ENCODE measurements around the gene GEN1.

The GEN1 gene

DNA sequence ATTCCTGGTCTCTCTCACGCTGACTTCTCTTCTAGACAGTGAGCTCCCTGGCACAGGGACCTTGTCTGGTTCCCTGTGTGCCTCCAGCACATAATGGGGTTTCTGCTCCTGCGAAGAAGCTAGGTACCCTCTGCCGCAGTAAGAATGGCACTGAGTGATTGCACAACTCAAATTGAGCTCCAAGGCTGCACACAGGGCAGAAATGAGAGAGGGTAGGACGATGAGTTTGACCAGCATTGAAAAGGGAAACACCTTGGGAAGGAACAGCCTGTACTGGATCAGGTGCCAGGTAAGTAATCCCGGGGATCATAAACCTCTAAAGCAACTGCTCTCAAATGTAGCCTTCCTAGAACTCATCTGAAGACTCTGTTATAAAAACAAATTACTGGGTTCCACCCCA is 41.4 kb downstream of the GEN1 start:
- no peak for DNase-seq (ENCODE audit: low read depth in 2 of 2, low spot score in 1 of 2)

GRCh38 chr2:17798338-17798737 is 44.4 kb downstream of the GEN1 start:
- DNase-seq (ENCODE audit: low read depth in 2 of 2, low spot score in 1 of 2) = no peak

GRCh38 chr2:17799301-17800120 is 45.6 kb downstream of the GEN1 start:
- DNase-seq (ENCODE audit: low read depth in 2 of 2, low spot score in 1 of 2) = no peak

- DNase-seq (ENCODE audit: low read depth in 2 of 2, low spot score in 1 of 2) = no peak
Measured at GRCh38 chr2:17800219-17800618, 46.3 kb downstream of the GEN1 start.

GRCh38 chr2:17800693-17801458 is 46.9 kb downstream of the GEN1 start:
- no peak for DNase-seq (ENCODE audit: low read depth in 2 of 2, low spot score in 1 of 2)

DNA sequence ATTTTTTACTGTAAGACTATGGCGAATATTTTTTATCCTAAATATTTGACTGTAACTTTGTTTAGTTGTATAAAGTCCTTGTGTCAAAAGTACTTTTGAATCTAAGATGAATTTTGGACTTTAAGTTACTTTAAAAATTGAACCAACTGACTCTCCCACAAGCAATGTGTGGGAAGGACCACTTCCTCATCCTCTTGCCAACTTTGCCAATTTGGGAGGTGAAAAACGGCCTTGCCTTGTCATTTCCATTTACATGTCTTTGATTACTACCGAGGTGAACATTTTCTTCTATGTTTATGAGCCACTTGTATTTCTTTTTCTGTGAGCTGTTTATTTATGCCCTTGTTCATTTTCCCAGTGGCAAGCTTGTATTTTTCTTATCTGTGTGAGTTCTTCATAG is 49.6 kb downstream of the GEN1 start:
- no peak for DNase-seq (ENCODE audit: low read depth in 2 of 2, low spot score in 1 of 2)

DNA sequence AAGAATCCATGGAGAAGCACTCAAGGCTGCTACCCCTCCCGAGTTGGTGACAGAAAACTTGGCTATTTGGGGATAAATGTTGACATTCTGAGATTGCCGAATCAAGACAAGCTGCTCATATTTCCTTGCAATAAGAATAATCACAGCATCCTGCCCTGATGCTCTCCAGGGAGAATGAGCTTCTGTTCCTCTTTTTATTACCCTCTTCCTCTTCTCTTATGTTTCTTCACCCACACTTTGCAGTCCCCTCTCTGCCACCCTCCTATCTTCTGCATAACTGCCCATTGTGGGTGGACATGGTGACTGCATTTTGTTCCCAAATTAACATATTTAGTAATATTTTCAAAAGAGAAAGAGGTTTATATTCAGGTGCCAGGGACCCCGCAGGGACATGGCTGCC is 50.4 kb downstream of the GEN1 start:
- DNase-seq (ENCODE audit: low read depth in 2 of 2, low spot score in 1 of 2) = no peak

- DNase-seq (ENCODE audit: low read depth in 2 of 2, low spot score in 1 of 2) = no peak
Measured at GRCh38 chr2:17805166-17805565, 51.2 kb downstream of the GEN1 start.

DNA sequence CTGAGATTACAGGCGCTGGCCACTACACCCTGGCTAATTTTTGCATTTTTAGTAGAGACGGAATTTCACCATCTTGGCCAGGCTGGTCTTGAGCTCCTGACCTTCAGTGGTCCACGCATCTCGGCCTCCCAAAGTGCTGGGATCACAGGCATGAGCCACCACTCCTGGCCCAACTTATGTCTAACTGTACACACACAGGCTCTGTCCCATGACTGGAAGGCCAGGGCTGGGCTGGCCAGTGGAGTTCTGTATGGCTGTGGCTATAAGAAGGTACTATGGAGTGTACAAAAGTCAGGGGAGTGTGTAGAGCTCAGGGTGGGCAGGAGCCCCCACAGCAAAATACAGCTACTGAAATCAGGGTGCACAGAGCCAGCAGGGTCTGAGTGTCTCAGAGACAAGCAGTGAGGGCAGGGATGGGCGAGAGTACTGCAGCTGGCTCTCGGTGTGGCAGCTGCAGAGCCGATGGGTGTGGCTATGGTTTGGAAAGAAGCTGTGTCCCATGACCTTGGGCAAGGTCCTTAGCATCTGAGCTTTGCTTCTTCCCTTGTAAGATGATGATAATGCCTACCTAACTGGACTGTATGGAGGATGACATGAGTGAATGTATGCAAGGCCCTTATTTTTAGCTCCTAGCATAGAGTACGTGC is 51.9 kb downstream of the GEN1 start:
- no peak for DNase-seq (ENCODE audit: low read depth in 2 of 2, low spot score in 1 of 2)

GRCh38 chr2:17813010-17813741 is 59.2 kb downstream of the GEN1 start:
- DNase-seq (ENCODE audit: low read depth in 2 of 2, low spot score in 1 of 2) = no peak

GRCh38 chr2:17813742-17814473 is 60.0 kb downstream of the GEN1 start:
- DNase-seq (ENCODE audit: low read depth in 2 of 2, low spot score in 1 of 2) = no peak

DNA sequence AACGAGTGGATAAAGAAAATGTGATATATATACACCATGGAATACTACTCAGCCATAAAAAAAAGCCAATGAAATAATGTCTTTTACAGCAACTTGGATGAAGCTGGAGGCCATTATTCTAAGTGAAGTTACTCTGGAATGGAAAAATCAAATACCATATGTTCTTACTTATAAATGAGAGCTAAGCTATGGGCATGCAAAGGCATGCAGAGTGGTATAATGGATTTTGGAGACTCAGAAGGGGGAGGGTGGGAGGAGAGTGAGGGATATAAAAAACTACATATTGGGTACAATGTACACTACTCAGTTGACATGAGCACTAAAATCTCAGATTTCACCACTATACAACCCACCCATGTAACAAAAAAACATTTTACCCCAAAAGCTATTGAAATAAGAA is 60.7 kb downstream of the GEN1 start:
- DNase-seq (ENCODE audit: low read depth in 2 of 2, low spot score in 1 of 2) = no peak

DNA sequence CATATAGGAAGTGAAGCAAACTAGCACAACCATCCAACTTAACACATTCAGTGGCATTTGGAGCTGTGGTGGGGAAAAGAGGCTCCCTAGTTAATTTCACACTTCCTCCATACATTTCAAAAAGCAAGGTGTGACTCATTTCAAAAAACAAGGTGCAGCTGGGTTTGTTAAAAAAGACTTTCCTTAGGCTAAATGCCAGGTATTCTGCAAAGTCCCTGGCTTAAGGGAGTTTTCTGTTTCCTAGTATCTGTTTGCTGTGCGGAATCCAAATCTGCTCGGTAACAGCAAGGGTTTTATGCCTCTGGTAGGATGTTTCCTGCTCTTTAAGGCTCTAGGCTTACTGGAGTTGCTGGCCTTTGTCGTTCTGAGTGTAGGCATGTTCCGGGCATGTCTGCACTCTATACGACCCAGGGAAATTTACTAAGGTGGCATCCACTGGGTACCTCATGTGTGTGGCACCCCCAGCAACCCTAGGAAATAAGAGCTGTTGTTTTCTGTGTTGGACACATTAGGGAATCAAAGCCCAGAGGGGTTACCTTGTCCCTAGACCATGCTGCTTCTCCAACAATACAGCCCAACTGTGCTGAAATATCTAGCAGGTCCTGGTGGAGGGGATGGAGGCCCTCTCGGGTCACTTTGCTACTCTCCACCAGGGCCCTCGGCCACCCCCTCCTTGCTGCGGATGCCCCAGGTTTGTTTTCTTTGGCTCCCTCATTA is 61.7 kb downstream of the GEN1 start:
- no peak for DNase-seq (ENCODE audit: low read depth in 2 of 2, low spot score in 1 of 2)

- DNase-seq (ENCODE audit: low read depth in 2 of 2, low spot score in 1 of 2) = no peak
Measured at GRCh38 chr2:17816396-17817245, 62.7 kb downstream of the GEN1 start, which contains the start of gene MSGN1. TSS of gene MSGN1 (plus strand) at chr2:17816460. CDS start at chr2:17816519, 59 bp downstream.

- no peak for DNase-seq (ENCODE audit: low read depth in 2 of 2, low spot score in 1 of 2)
Measured at GRCh38 chr2:17818235-17818815, 64.4 kb downstream of the GEN1 start.

DNA sequence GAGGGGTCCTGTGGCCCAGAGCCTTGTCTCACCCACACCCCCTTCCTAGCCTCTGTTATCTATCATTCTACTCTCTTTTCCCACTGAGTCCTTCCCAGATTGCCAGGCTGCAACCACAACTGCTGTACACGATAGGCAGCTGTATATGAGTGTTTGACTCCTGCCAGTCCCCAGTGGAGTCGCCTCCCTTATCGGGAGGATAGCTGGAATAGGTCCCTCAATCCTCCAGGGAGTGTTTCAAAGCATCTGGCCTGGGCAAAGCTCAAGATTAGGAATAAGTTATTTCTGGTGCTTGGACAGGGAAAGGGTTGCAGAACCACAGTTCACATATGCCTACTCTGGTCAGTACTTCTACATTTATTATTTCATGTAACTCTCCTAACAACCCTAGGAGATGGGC is 67.1 kb downstream of the GEN1 start:
- DNase-seq (ENCODE audit: low read depth in 2 of 2, low spot score in 1 of 2) = no peak

GRCh38 chr2:17821535-17822444 is 67.9 kb downstream of the GEN1 start:
- DNase-seq (ENCODE audit: low read depth in 2 of 2, low spot score in 1 of 2) = no peak

Data from stimulated activated CD8-positive, alpha-beta memory T cell treated with anti-CD3 and anti-CD28 coated beads, Interleukin-4, amount 100 ng/mL, for 1 hour (primary cell).